Erythroblast (primary cell): Measurements from ENCODE around the gene KCMF1.

ENCODE experiments used
- GATA1 ChIP-seq: IDR thresholded peaks from 2 replicates; pipeline ENCODE4 v1.6.1; 2011; ENCODE audit warnings: low read depth, mild to moderate bottlenecking, control low read depth, low read length, moderate library complexity
- POLR2A ChIP-seq: IDR thresholded peaks from 2 replicates; pipeline ENCODE4 v1.6.1; 2011; ENCODE audit warnings: mild to moderate bottlenecking, low read length

DNA sequence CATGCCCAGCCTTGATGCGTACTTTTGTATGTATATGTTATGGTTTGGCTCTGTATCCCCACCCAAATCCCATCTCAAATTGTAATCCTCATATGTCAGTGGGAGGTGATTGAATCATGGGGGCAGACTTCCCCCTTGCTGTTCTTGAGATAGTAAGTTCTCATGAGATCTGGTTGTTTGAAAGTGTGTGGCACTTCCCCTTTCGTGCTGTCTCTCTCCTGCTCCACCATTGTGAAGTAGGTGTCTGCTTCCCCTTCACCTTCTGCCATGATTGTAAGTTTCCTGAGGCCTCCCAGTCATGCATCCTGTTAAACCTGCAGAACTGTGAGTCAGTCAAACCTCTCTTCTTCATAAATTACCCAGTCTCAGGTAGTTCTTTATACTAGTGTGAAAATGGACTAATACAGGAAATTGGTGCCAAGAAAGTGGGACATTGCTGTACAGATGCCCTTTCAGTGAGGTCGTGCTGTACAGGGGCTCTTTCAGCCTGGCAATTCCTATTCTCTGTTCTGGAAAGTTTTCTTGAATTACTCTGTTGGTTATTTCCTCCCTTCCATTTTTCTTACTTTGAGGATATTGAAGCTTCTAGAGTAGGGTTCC, 38.2 kb downstream of the KCMF1 start:
- TF ChIP-seq POLR2A (no peak), GATA1 (no peak)
